KG1 (cell line): ENCODE data around the gene RNF19B.

Experiments used
- DNase-seq: peaks from one replicate; lab custom pipeline; 2025; lab: John Stamatoyannopoulos, UW

Gene RNF19B

GRCh38 chr1:32967888-32968568 lies 3.4 kb upstream of the RNF19B start:
- DNase-seq, result no peak

GRCh38 chr1:32966900-32967299 lies 2.3 kb upstream of the RNF19B start:
- DNase-seq, result no peak

GRCh38 chr1:32965251-32965747 lies 690 bp upstream of the RNF19B start:
- no peak for DNase-seq

GRCh38 chr1:32963746-32964460 lies 706 bp downstream of the RNF19B start:
- DNase-seq, result no peak

- DNase-seq, result no peak
Measured at GRCh38 chr1:32962248-32962896, 2.2 kb downstream of the RNF19B start.

- no peak for DNase-seq
Measured at GRCh38 chr1:32960819-32961355, 3.7 kb downstream of the RNF19B start.

- no peak for DNase-seq
Measured at GRCh38 chr1:32960342-32960741, 4.3 kb downstream of the RNF19B start.

GRCh38 chr1:32958827-32959226 lies 5.8 kb downstream of the RNF19B start:
- no peak for DNase-seq

- no peak for DNase-seq
Measured at GRCh38 chr1:32957017-32957416, 7.6 kb downstream of the RNF19B start.

GRCh38 chr1:32954168-32954567 lies 10.4 kb downstream of the RNF19B start:
- no peak for DNase-seq

GRCh38 chr1:32953495-32953894 lies 11.1 kb downstream of the RNF19B start:
- no peak for DNase-seq

GRCh38 chr1:32949519-32949918 lies 15.1 kb downstream of the RNF19B start:
- no peak for DNase-seq

GRCh38 chr1:32948905-32949304 lies 15.7 kb downstream of the RNF19B start:
- DNase-seq, result no peak

- DNase-seq, result no peak
Measured at GRCh38 chr1:32948390-32948722, 16.3 kb downstream of the RNF19B start.

GRCh38 chr1:32947669-32948389 lies 16.8 kb downstream of the RNF19B start:
- no peak for DNase-seq

- DNase-seq, result no peak
Measured at GRCh38 chr1:32946413-32946812, 18.2 kb downstream of the RNF19B start.

GRCh38 chr1:32944180-32944579 lies 20.4 kb downstream of the RNF19B start:
- no peak for DNase-seq

- DNase-seq, result no peak
Measured at GRCh38 chr1:32939655-32940371, 24.8 kb downstream of the RNF19B start.

- DNase-seq, result no peak
Measured at GRCh38 chr1:32937061-32937460, 27.5 kb downstream of the RNF19B start.

GRCh38 chr1:32934535-32934934 lies 30.1 kb downstream of the RNF19B start:
- DNase-seq, result no peak

- DNase-seq, result no peak
Measured at GRCh38 chr1:32933742-32934322, 30.8 kb downstream of the RNF19B start.
